ENCODE measurements around the gene PINK1.

DNA sequence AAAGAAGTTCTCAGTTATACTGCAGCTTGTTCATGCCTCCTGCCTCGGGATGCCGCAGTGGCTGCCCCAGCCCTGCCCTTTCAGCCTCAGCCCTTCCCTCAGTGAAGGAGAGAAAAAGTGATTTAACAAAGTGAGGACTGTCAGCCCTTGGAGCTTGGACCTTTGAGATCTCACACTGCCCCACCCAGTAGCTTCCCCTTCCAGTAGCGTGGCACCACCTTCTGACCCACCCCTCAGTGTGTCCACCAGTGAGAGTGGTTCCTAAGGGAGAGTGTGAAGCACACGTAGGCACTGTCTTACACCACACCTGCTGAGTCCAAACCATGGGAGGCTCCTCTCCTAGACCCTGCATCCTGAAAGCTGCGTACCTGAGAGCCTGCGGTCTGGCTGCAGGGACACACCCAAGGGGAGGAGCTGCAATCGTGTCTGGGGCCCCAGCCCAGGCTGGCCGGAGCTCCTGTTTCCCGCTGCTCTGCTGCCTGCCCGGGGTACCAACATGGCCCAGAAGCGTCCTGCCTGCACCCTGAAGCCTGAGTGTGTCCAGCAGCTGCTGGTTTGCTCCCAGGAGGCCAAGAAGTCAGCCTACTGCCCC is 44.5 kb upstream of the PINK1 start, which contains the start of gene CDA:
- TF ChIP-seq, protein P1, sequence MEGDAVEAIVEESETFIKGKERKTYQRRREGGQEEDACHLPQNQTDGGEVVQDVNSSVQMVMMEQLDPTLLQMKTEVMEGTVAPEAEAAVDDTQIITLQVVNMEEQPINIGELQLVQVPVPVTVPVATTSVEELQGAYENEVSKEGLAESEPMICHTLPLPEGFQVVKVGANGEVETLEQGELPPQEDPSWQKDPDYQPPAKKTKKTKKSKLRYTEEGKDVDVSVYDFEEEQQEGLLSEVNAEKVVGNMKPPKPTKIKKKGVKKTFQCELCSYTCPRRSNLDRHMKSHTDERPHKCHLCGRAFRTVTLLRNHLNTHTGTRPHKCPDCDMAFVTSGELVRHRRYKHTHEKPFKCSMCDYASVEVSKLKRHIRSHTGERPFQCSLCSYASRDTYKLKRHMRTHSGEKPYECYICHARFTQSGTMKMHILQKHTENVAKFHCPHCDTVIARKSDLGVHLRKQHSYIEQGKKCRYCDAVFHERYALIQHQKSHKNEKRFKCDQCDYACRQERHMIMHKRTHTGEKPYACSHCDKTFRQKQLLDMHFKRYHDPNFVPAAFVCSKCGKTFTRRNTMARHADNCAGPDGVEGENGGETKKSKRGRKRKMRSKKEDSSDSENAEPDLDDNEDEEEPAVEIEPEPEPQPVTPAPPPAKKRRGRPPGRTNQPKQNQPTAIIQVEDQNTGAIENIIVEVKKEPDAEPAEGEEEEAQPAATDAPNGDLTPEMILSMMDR (conservative IDR thresholded peaks at IDR 0.05): no peak
- no peak for TF ChIP-seq EZH2 (IDR thresholded peaks at IDR 0.05; ENCODE audit: low read depth)
